Measurements from ENCODE around the gene CLCN2. TPM values are rescaled to one million over a fixed set of nuclear protein-coding genes. Genes with fewer than 3 reads are reported as not detected.
A peak's percentile ranks its signal among the peaks of the same experiment; 100 is the strongest.

The CLCN2 gene
- total and polyA plus RNA-seq, 2 experiments from 2014 or later, result 11.9 to 12.3 TPM

DNA sequence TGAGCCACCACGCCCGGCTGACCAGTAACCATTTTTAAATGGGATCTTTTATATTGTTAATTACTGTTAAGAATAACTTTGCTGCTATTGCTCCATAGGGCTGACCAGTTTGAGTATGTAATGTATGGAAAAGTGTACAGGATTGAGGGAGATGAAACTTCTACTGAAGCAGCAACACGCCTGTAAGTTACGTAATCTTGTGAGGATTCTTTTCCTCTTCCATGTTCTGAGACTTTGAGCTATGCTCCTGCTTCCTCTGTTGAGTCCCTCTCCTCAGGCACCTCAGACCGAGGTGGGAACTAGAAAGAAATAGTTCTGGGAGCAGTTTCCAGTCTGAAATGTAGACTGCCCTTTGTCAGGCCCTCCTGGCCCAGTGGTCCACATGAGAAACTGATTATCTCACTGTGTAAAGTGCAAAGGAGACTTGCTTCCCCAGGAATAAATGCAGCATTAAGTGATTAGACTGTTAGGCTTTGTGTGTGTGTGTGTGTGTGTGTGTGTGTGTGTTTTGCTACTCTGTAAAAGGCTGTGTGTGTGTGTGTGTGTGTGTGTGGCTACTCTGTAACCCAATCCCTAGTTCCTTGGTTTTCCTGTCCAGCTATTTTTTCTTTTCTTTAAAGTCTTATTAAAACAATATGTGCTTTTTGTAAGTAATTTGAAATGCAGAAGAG, 5.3 kb upstream of the CLCN2 start:
- H3K4me1 ChIP-seq (ENCODE audit: insufficient read depth), result peaks cover 15% of the 10 kb centered on the region
- H3K36me3 ChIP-seq (replicated peaks; ENCODE audit: insufficient read depth, low read depth), result peaks cover 4% of the 10 kb centered on the region
- H3K79me2 ChIP-seq, result peaks cover 20% of the 10 kb centered on the region
- no peak overlapping the region for H3K4me3 ChIP-seq
- peak overlapping the region; percentile 86 for H3K27ac ChIP-seq
- 64% methylated on average over 5 of the region's 5 CpGs for WGBS (ENCODE audit: low lambda C conversion rate, missing lambda C conversion rate)
- H3K27me3 ChIP-seq, result no peaks in the 10 kb centered on the region
- H3K9me2 ChIP-seq (replicated peaks; ENCODE audit: insufficient read depth), result no peaks in the 10 kb centered on the region
- H2AFZ ChIP-seq, result no peak overlapping the region
- H3K4me2 ChIP-seq, result peak overlapping the region; percentile 43
- no peaks in the 10 kb centered on the region for H3K9me3 ChIP-seq (ENCODE audit: low read depth)
- DNase-seq (ENCODE audit: low spot score), result peak; percentile 65
- TF ChIP-seq EZH2phosphoT487 (IDR thresholded peaks at IDR 0.05; ENCODE audit: low read depth, severe bottlenecking, unreplicated experiment) (no peak), CTCF (IDR thresholded peaks at IDR 0.05; ENCODE audit: poor library complexity) (no peak), EZH2 (IDR thresholded peaks at IDR 0.05; ENCODE audit: borderline replicate concordance) (no peak)
- no peaks in the 10 kb centered on the region for H4K20me1 ChIP-seq (ENCODE audit: insufficient read depth, poor library complexity, severe bottlenecking)

- DNase-seq (ENCODE audit: low spot score), result peak; percentile 99
- peak overlapping the region; percentile 93 for H3K4me3 ChIP-seq
- no peaks in the 10 kb centered on the region for H3K27me3 ChIP-seq
- no peaks in the 10 kb centered on the region for H3K9me2 ChIP-seq (replicated peaks; ENCODE audit: insufficient read depth)
- H3K27ac ChIP-seq, result peak overlapping the region; percentile 98
- under 1% methylated on average over 35 of the region's 68 CpGs for WGBS (ENCODE audit: low lambda C conversion rate, missing lambda C conversion rate)
- H3K4me1 ChIP-seq (ENCODE audit: insufficient read depth), result peaks cover 26% of the 10 kb centered on the region
- no peaks in the 10 kb centered on the region for H3K9me3 ChIP-seq (ENCODE audit: low read depth)
- TF ChIP-seq CTCF (IDR thresholded peaks at IDR 0.05; ENCODE audit: poor library complexity) (peak; percentile 66), EZH2 (IDR thresholded peaks at IDR 0.05; ENCODE audit: borderline replicate concordance) (no peak)
- H3K4me2 ChIP-seq, result peak overlapping the region; percentile 98
- no peaks in the 10 kb centered on the region for H3K36me3 ChIP-seq (replicated peaks; ENCODE audit: insufficient read depth, low read depth)
- peaks cover 43% of the 10 kb centered on the region for H3K79me2 ChIP-seq
- H4K20me1 ChIP-seq (ENCODE audit: insufficient read depth, poor library complexity, severe bottlenecking), result no peaks in the 10 kb centered on the region
- peak overlapping the region; percentile 42 for H2AFZ ChIP-seq
Observed at GRCh38 chr3:184362668-184363546, 1.5 kb upstream of the CLCN2 start.

DNA sequence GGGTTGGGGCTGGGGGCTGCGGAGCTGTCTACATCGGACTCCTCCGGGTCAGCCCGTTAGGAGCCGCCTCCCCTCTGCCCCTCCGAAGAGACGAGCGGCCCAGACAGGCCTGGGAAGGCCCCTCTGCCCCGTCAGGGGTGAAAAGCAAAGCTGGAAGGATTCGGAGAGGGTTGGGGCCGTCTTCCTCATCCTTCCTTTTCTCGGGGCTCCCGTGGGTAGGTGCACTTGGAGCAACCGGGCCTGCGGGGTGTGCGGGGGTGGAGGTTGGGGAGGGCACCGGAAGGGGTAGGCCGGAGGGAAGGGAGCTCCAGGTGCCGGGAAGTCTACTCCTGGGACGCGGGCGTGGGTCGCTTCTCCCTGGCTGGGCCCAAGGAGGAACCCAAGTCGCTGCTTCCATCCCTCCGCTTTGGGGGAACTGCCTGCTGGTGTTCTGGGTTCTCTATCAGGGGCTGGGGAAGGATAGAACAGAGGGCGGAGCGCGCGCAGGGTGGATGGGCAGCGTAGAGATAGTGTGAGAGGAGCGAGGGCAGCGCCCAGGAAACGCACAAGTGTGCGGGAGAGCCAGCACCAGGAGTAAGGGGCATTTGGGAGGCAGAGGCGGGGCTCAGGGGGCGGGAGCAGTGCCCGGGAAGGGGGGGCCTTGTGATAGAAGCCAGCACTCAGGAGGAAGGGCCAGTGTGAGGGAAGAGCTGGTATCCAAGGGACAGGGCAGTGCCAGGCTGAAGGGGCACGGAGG, 695 bp upstream of the CLCN2 start:
- no peaks in the 10 kb centered on the region for H3K27me3 ChIP-seq
- H3K27ac ChIP-seq, result peak overlapping the region; percentile 98
- no peaks in the 10 kb centered on the region for H3K9me3 ChIP-seq (ENCODE audit: low read depth)
- 2% methylated on average over 27 of the region's 38 CpGs for WGBS (ENCODE audit: low lambda C conversion rate, missing lambda C conversion rate)
- no peaks in the 10 kb centered on the region for H3K36me3 ChIP-seq (replicated peaks; ENCODE audit: insufficient read depth, low read depth)
- peaks cover 43% of the 10 kb centered on the region for H3K79me2 ChIP-seq
- no peaks in the 10 kb centered on the region for H4K20me1 ChIP-seq (ENCODE audit: insufficient read depth, poor library complexity, severe bottlenecking)
- DNase-seq (ENCODE audit: low spot score), result peak; percentile 81
- peak overlapping the region; percentile 98 for H3K4me2 ChIP-seq
- peak overlapping the region; percentile 93 for H3K4me3 ChIP-seq
- peak overlapping the region; percentile 42 for H2AFZ ChIP-seq
- H3K4me1 ChIP-seq (ENCODE audit: insufficient read depth), result peaks cover 26% of the 10 kb centered on the region
- TF ChIP-seq CTCF (IDR thresholded peaks at IDR 0.05; ENCODE audit: poor library complexity) (no peak), EZH2phosphoT487 (IDR thresholded peaks at IDR 0.05; ENCODE audit: low read depth, severe bottlenecking, unreplicated experiment) (no peak), EZH2 (IDR thresholded peaks at IDR 0.05; ENCODE audit: borderline replicate concordance) (no peak)
- H3K9me2 ChIP-seq (replicated peaks; ENCODE audit: insufficient read depth), result no peaks in the 10 kb centered on the region
